Brain microvascular endothelial cell (primary cell): ENCODE results near the gene PGM3.

ENCODE experiments used
- DNase-seq: peaks from one replicate; pipeline ENCODE4 v3.0.0-alpha.2; 2020
- H3K27ac ChIP-seq: fragments of 250-450 bp; sonication (Bioruptor Pico); 2 replicates; pipeline ENCODE4 v1.5.1; 2020; ENCODE audit warnings: mild to moderate bottlenecking, moderate library complexity
- H3K27me3 ChIP-seq: fragments of 250-450 bp; sonication (Bioruptor Pico); replicated peaks from 2 replicates; pipeline ENCODE4 v1.5.1; 2020; ENCODE audit warnings: mild to moderate bottlenecking
- H3K36me3 ChIP-seq: fragments of 250-450 bp; sonication (Bioruptor Pico); replicated peaks from 2 replicates; pipeline ENCODE4 v1.5.1; 2020; ENCODE audit warnings: mild to moderate bottlenecking
- H3K4me3 ChIP-seq: 2 replicates; pipeline ENCODE4 v1.5.1; 2011; ENCODE audit warnings: low read depth, mild to moderate bottlenecking, control low read depth, low read length, moderate library complexity
- in situ Hi-C: cut with HindIII; loops from 2 replicates; pipeline ENCODE4 v1.10.0; 2017; ENCODE audit warnings: low sequenced_read_pairs, low pct_ligation_motif_present
- TF ChIP-seq, protein P1 (sequence below): IDR thresholded peaks from 2 replicates; pipeline ENCODE4 v1.5.1; 2011; ENCODE audit warnings: low read depth, mild to moderate bottlenecking, moderate library complexity, low read length, control low read depth, inconsistent platforms; ENCODE audit errors: missing control alignments

PGM3 gene

DNA sequence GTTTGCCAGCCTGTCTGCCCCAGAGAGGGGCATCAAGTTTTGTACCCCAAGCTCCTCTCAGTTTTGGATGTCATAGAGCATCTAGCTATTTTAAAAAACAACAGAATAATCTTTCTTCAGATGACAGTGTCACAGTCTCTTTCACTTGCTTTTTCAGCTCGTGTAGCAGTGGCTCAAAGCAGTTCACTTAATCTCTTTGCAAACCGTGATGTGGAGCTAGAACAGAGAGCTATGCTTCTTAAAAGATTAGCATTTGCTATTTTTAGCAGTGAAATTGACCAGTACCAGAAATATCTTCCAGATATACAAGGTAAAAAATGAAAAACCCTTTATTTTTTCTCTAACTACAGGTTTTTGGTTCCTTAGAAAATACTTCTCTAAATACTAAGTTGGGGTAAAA, 37.3 kb downstream of the PGM3 start:
- Histone ChIP-seq H3K27me3 (no peaks in the 10 kb centered on the region), H3K36me3 (peaks cover 4% of the 10 kb centered on the region), H3K4me3 (no peak overlapping the region), H3K27ac (no peak overlapping the region)
- DNase-seq, result no peak
- TF ChIP-seq, protein P1, sequence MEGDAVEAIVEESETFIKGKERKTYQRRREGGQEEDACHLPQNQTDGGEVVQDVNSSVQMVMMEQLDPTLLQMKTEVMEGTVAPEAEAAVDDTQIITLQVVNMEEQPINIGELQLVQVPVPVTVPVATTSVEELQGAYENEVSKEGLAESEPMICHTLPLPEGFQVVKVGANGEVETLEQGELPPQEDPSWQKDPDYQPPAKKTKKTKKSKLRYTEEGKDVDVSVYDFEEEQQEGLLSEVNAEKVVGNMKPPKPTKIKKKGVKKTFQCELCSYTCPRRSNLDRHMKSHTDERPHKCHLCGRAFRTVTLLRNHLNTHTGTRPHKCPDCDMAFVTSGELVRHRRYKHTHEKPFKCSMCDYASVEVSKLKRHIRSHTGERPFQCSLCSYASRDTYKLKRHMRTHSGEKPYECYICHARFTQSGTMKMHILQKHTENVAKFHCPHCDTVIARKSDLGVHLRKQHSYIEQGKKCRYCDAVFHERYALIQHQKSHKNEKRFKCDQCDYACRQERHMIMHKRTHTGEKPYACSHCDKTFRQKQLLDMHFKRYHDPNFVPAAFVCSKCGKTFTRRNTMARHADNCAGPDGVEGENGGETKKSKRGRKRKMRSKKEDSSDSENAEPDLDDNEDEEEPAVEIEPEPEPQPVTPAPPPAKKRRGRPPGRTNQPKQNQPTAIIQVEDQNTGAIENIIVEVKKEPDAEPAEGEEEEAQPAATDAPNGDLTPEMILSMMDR, result no peak
- in situ Hi-C loops, result no loop called here

GRCh38 chr6:83153883-83154521, 39.1 kb downstream of the PGM3 start:
- H3K27me3 ChIP-seq, result no peaks in the 10 kb centered on the region
- H3K4me3 ChIP-seq, result no peak overlapping the region
- H3K27ac ChIP-seq, result no peak overlapping the region
- peaks cover 4% of the 10 kb centered on the region for H3K36me3 ChIP-seq
- TF ChIP-seq, protein P1, result no peak
- DNase-seq, result no peak
- in situ Hi-C loops, result no loop called here

- no peaks in the 10 kb centered on the region for H3K27me3 ChIP-seq
- DNase-seq, result no peak
- no peak overlapping the region for H3K4me3 ChIP-seq
- TF ChIP-seq, protein P1, result no peak
- no peak overlapping the region for H3K27ac ChIP-seq
- in situ Hi-C loops, result no loop called here
- H3K36me3 ChIP-seq, result peaks cover 4% of the 10 kb centered on the region
Measured at GRCh38 chr6:83152913-83153312, 40.2 kb downstream of the PGM3 start.

- TF ChIP-seq, protein P1, result no peak
- in situ Hi-C loops, result no loop called here
- peaks cover 4% of the 10 kb centered on the region for H3K36me3 ChIP-seq
- H3K4me3 ChIP-seq, result no peak overlapping the region
- H3K27ac ChIP-seq, result no peak overlapping the region
- no peaks in the 10 kb centered on the region for H3K27me3 ChIP-seq
- DNase-seq, result no peak
Measured at GRCh38 chr6:83151114-83151513, 42.0 kb downstream of the PGM3 start.

- Histone ChIP-seq H3K27ac (no peak overlapping the region), H3K36me3 (no peaks in the 10 kb centered on the region), H3K27me3 (no peaks in the 10 kb centered on the region), H3K4me3 (no peak overlapping the region)
- TF ChIP-seq, protein P1, result no peak
- in situ Hi-C loops, result no loop called here
- no peak for DNase-seq
Measured at GRCh38 chr6:83138758-83139157, 54.3 kb downstream of the PGM3 start.
